GM18526 (cell line): ENCODE measurements around the gene PARP14.

Source experiments
- POLR2A ChIP-seq: IDR thresholded peaks from 3 replicates; pipeline ENCODE4 v1.6.1; 2011; ENCODE audit not compliant: insufficient read length; ENCODE audit errors: extremely low read depth

Gene PARP14

GRCh38 chr3:122745369-122746021, 64.9 kb downstream of the PARP14 start:
- no peak for TF ChIP-seq POLR2A

- TF ChIP-seq POLR2A, result no peak
Measured at GRCh38 chr3:122748347-122748746, 67.7 kb downstream of the PARP14 start.

- TF ChIP-seq POLR2A, result no peak
Measured at GRCh38 chr3:122754929-122755328, 74.3 kb downstream of the PARP14 start.

GRCh38 chr3:122755491-122755890, 74.9 kb downstream of the PARP14 start:
- no peak for TF ChIP-seq POLR2A

- TF ChIP-seq POLR2A, result no peak
Measured at GRCh38 chr3:122758877-122759560, 78.4 kb downstream of the PARP14 start.

- TF ChIP-seq POLR2A, result no peak
Measured at GRCh38 chr3:122760453-122761271, 80.0 kb downstream of the PARP14 start.

- no peak for TF ChIP-seq POLR2A
Measured at GRCh38 chr3:122766430-122766829, 85.8 kb downstream of the PARP14 start.

GRCh38 chr3:122767540-122768372, 87.1 kb downstream of the PARP14 start:
- no peak for TF ChIP-seq POLR2A

- no peak for TF ChIP-seq POLR2A
Measured at GRCh38 chr3:122770521-122771202, 90.0 kb downstream of the PARP14 start.

GRCh38 chr3:122772827-122773226, 92.2 kb downstream of the PARP14 start:
- TF ChIP-seq POLR2A, result no peak

- no peak for TF ChIP-seq POLR2A
Measured at GRCh38 chr3:122773944-122774509, 93.4 kb downstream of the PARP14 start.

GRCh38 chr3:122774564-122774963, 93.9 kb downstream of the PARP14 start:
- TF ChIP-seq POLR2A, result no peak

- TF ChIP-seq POLR2A, result no peak
Measured at GRCh38 chr3:122776675-122777468, 96.2 kb downstream of the PARP14 start.
